Stimulated activated CD4-positive, alpha-beta T cell treated with anti-CD3 and anti-CD28 coated beads, Interleukin-15, amount 100 ng/mL, for 48 hours (primary cell): Measurements from ENCODE around the gene SUN5.

Experiments
- DNase-seq, 2 donors: peaks; one replicate each; pipeline ENCODE4 v3.0.0-alpha.2; 2020; ENCODE audit warnings: low read depth in 2 of 2

Gene SUN5

GRCh38 chr20:32995802-32996201, 8.4 kb downstream of the SUN5 start:
- no peak for DNase-seq

GRCh38 chr20:32993496-32994050, 10.7 kb downstream of the SUN5 start:
- DNase-seq = no peak

- no peak for DNase-seq
Observed at GRCh38 chr20:32991792-32992641, 12.2 kb downstream of the SUN5 start.

GRCh38 chr20:32991383-32991782, 12.8 kb downstream of the SUN5 start:
- no peak for DNase-seq

- no peak for DNase-seq
Observed at GRCh38 chr20:32990426-32990825, 13.8 kb downstream of the SUN5 start.

- DNase-seq = no peak
Observed at GRCh38 chr20:32989507-32990283, 14.5 kb downstream of the SUN5 start.

- DNase-seq = no peak
Observed at GRCh38 chr20:32988008-32988407, 16.2 kb downstream of the SUN5 start.

- DNase-seq = no peak
Observed at GRCh38 chr20:32987044-32987825, 17.0 kb downstream of the SUN5 start.

GRCh38 chr20:32986331-32986966, 17.8 kb downstream of the SUN5 start:
- no peak for DNase-seq

GRCh38 chr20:32985596-32985995, 18.6 kb downstream of the SUN5 start:
- DNase-seq = no peak

GRCh38 chr20:32984631-32985354, 19.4 kb downstream of the SUN5 start:
- DNase-seq = no peak

- no peak for DNase-seq
Observed at GRCh38 chr20:32984196-32984595, 20.0 kb downstream of the SUN5 start.

- DNase-seq = no peak
Observed at GRCh38 chr20:32983459-32984112, 20.6 kb downstream of the SUN5 start.

- DNase-seq = no peak
Observed at GRCh38 chr20:32982617-32983458, 21.4 kb downstream of the SUN5 start.

- DNase-seq = no peak
Observed at GRCh38 chr20:32980990-32981389, 23.2 kb downstream of the SUN5 start.

- no peak for DNase-seq
Observed at GRCh38 chr20:32980131-32980941, 23.9 kb downstream of the SUN5 start.

GRCh38 chr20:32979201-32979998, 24.8 kb downstream of the SUN5 start:
- DNase-seq = no peak

- DNase-seq = no peak
Observed at GRCh38 chr20:32978009-32978335, 26.3 kb downstream of the SUN5 start.
